Measurements from ENCODE around the gene RAD51B.
"Not testable (repeated sequence)": the region's sequence is repeated elsewhere in the genome, so short reads cannot be mapped to it uniquely, and the experiment has no call there.

The RAD51B gene

DNA sequence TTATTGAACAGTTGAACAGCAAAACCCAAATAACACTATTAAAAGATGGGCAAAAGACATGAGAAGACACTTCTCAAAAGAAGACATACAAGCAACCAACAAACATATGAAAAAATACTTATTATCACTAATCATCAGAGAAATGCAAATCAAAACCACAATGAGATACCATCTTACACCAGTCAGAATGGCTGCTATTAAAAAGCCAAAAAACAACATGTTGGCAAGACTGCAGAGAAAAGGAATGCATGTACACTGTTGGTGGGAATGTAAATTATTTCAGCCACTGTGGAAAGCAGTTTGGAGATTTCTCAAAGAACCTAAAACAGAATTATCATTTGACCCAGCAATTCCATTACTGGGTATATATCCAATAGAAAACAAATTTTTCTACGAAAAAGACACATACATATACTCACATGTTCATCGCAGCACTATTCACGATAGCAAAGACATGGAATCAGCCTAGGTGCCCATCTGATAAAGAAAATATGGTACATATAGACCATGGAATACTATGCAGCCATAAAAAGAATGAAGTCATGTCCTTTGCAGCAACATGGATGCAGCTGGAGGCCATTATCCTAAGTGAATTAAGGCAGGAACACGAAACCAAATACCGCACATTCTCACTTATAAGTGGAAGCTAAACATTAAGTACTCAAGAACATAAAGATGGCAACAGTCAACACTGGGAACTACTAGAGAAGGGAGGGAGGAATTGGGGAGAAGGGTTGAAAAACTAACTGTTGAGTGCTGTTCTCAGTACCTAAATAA is 367.1 kb downstream of the RAD51B start:
- DNase-seq: not testable (repeated sequence)

DNA sequence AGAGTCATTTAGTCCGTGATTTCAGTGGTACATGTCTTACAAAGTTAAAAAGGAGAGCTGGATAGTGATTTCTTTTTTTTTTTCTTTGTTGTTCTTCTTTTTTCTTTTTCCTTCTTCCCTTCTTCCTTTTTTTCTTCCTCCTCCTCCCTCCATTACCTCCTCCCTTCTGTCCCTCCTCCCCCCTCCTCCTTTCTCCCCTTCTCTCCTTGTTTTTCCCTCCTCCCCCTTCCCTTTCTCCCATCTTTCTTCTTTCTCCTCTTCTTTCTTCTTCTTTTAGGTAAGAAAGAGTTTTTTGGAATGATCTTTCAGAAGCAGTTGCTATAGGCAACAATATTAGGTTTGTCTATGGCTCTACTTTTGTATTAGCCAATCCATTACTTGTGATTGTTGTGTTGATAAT is 368.6 kb downstream of the RAD51B start:
- DNase-seq: no peak

DNA sequence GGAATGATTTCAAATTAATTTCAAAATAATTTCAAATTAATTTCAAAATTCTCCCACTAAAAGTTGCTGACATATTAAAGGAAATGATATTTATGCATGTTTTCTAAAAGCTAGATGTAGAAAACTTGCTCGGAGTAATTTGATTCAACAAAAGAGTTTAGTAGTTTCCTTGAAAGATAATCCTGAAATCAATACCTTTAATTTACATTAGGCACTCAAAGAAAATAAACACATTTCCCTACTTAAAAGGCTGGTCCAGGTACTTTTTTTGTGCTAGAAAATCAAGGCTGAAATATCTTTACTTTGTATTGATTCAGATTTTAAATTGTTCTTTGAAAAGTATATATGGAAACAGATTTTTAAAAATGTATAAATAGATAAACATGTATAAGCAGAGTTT is 370.5 kb downstream of the RAD51B start:
- DNase-seq: no peak

DNA sequence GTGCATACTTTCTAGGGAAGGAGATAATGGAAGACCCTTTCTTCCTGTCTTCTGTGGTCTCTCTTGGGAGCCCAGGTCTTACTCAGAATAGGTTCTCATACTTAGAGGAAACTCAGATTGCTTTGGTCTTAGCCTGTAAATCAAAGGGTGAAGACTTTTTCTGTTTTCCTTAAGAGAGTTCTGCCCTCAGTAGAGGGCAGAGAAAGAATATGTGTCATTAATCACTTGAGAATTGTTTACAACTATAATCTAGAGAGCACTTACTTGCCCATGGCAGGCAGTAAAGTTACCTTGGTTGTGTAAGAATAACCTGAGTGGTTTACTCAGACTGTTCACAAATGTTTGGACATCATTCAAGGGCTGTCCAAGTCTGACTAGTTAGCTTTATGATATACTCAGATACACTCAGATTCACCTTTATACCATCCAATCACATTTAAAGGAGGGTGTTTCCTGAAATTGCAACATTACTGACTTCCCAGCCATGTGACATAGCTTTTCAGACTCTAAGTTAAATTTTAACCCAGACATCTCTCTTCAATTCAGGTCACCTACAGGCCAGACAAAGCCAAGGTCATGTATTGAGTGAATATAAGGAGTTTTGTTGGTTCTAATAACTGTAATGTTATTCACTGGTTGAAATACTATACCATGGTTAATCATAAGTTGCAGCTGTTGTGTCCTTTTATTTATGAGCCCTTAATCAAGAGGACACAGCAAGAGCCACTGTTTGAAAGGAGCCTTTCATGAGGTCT is 372.2 kb downstream of the RAD51B start:
- DNase-seq: no peak

DNA sequence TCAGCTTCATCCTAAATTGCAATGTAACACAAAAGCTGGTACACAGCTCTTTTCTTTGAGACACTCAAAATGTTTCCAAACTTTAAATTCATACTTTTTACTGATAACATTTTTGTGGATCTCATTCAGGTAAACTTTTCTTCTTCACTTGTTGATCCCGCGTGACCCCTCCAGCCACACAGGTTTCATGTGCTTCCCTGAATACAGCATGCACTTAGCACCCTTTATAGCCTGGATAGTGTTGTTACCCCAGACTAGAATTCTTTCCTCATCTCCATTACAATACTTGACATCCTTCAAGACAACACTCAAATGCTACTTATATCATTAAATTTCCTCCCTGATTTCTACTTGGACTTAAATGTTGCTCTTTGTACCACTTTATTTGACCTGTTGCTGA is 373.4 kb downstream of the RAD51B start:
- no peak for DNase-seq

DNA sequence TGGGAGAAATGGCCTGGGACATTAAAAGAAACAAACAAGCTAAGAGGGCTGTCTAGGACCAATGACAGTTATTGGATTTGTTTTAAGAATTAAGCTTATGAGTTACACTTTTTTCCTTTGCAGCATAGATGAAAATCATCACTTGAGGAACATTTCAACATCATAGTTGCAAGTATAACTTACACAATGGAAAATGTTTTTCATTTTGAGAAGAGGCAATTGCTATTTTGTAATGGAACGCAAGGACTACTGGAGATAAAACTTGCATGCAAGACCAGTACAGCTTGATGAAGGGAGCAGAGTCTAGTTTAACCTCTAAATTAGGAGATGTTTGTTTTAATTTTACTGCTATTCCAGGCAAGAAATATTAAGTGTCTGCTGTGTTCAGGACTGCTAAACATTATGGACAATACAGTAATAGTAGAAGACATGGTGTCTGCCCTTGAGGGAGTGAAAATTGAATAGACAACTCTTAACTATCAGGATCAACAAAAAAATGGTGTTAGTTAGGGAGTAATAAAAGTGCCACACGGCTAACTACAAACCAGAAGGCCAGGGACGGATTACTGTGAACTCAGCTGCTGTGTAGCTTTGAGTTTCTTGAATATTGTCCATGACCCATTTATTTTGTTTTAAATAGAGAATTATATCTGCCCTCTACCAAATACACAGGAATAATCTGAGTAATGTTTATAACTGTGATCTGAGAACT is 374.5 kb downstream of the RAD51B start:
- DNase-seq: no peak

DNA sequence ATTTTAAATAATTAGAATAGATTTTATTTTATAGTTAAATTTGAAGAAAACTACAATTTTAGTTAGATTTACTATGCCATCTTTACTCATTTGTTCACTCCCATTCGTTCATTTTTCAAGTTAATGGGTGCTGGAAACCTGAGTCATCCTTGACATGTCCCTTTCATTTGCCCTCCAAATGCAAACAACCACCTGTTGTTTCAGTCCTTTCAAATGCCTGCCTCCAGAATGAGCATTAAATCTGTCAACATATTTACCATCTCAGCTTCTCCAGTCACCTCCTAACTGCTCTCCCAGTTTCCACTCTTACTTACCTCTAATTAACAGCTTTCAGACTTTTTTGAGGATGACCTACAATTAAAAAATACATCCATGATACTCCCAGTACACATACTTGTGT is 375.5 kb downstream of the RAD51B start:
- DNase-seq: no peak

DNA sequence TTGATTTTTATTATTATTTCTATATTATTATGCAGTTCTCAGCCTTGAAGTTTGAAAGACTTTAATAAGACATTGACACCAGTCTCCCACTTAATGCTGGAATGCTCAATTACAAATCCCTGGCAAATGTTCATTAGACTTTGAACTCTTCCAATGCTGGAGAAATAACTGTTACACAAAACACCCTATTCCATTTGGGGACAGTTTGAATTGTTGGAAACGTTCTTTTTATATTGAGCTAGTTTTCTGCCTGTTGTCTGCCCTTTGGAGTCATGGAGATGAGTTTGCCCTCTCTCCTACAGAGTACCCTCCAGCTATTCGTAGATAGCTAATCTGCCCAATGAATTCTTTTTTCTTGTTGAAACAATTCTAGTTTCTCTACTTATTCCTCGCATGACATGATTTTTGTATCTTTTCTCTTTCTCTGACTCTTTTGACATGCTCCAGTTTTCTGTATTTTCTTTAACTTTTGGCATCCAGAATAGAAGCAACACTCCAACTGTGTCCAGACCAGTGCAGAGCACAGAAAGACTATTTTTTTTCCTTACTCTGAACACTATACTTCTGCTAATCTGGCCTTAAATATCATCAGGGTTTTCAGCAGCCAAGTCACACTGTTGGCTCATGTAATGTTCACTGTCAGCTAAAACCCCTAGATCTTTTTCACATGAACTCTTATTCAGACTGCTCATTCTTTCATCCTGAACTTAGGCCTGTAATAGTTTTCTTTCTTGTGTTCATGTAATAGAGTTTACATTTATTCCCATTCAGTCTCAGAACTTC is 379.3 kb downstream of the RAD51B start:
- no peak for DNase-seq

DNA sequence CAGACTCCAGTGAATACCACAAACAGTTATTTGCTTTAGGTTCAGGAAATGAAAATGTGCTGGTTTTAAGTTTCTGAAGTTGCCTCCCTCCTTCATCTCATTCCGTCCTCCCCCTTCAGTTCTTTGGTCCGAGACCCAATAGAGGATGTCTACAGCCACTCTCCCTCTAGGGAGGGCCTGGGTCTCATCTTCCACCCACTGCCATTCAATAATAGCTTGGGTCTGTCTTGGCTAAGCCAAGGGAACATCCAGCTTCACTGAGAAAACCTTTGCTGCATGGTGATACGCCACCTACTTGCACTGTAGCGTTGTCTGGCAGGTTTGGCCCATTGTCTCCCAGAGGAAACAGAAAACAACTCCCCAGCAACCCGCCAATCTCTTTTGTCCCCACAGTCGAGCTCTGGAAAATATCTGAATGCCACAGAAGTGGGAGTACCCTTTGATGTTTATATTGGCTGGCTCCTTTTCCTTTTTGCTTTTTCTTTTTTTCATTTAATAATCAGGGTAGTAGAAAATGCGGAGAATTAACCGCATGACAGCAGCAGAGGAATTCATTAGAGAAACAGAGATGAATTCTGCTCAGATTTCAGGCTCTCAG is 380.1 kb downstream of the RAD51B start:
- no peak for DNase-seq

DNA sequence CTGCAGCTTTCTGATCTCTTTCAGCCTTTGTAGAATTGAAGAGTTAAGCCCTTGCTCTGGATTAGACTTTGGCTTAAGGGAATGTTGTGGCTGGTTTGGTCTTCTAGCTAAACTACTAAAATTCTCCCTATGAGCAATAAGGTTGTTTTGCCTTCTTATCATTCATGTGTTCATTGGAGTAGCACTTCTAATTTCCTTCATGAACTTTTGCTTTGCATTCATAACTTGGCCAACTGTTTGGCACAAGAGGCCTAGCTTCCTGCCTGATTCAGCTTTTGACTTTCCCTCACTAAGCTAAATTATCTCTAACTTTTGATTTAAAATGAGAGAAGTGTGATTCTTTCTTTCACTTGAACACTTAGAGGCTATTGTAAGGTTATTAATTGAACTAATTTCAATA is 384.3 kb downstream of the RAD51B start:
- no peak for DNase-seq

DNA sequence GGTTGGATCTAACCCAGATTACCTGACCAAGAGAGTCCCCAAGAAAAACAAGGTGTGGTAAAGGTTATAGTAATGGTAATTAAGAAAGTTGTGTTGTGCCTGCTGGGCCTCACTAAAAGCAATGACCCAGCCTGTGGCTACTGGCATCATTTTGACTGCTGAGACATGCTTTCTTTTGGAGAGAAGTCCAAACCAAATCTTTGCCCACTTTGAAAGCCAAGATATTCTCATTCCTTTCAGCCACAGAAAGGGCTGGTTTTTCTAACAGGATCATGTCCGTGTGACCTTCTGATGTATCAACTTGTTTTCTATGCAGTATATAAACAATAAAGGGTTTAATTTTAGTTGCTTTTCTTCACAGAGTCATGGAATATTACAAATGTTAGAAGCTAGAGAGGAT is 388.6 kb downstream of the RAD51B start:
- no peak for DNase-seq

DNA sequence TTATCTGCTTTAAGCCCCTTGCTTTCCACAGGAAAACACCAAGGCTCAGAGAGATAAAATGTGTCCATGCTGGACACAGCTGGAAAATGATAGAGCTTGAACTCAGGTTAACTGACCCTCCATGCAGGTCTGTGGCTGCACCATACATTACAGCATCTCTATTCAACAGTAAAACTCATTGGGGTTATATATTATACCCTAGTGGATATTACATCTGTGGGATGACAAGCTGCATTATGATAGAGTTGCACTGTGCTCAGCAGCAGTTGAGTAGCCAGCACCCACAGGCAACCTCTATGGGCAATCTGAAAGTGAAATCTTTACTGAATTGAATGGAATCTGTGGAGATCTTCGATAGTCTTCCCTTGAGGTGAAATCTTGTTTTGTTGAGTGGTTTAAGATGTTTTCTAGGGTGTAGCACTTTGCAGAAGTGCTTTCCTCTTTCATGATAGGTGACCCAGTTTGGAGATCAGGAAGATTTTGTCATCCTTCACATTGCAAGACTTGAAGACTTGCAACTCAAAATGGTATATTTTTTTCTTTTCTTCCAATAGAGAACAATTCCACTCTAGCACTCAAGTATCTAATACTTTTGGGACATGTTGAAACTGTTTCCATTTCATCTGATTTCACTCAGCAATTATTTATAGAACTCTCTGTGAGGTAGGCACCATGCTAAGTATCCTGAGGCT is 389.2 kb downstream of the RAD51B start:
- DNase-seq: no peak

DNA sequence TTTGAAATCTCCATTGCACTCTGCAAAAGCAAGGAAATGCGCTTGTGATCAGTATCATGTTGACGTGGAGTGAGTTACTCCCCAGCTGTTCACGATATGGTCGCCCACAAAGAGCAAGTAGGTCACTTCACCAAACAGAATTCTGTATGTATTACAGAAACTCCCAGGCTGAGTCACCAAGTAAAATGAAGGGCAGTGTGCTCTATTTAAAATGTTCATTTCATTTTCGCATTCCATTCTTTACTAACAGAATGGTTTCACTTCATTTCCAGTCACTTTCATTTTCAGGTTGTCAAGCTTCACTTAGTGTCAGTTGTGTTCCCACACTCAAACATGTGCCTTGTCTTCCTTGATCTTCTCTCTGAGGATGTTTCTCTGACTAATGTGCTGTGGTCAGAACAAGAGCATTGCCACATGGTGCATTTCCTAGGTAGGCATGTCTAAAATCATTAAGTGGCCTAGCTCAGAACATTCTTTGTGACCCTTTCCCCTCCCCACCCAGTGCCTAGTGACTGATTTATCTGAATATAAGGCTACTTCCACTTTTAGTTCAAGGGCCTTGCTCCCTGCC is 391.2 kb downstream of the RAD51B start:
- no peak for DNase-seq

DNA sequence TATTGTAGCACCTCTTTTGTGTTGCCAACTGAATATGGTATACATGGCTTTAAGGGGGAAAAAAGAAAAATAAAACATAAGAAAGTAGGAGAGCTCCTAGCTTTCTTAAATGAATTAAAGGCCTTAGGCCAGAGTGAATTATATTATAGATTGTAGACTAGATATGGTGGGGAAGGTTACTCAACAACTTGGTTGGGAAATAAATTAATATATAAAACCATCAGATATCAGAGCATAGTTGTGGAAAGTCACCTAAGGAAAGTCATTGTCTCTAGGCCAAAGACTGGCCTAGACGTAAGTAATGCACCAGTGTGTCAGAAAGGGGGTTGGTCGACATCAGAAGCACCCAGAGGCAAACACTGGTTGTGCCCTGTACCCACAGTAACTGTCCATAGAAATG is 391.8 kb downstream of the RAD51B start:
- no peak for DNase-seq

DNA sequence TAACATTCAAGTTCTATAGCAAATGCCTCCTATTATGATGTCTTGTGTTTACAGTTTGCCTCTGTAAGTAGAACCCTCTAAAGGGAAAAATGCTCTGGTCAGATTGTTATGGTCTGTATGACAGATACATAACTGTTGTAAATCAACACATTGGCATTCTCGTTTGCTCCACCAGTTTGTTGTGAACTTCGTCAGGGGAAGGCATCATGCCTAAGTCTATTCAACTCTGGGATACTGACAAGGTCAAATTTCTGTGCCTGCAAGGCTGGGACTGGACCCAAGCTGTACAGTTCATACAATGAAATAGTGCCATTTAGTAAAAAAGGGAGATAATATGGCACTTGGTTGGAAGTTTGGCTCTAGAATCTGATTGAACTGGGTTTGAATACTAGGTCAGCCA is 392.3 kb downstream of the RAD51B start:
- no peak for DNase-seq

DNA sequence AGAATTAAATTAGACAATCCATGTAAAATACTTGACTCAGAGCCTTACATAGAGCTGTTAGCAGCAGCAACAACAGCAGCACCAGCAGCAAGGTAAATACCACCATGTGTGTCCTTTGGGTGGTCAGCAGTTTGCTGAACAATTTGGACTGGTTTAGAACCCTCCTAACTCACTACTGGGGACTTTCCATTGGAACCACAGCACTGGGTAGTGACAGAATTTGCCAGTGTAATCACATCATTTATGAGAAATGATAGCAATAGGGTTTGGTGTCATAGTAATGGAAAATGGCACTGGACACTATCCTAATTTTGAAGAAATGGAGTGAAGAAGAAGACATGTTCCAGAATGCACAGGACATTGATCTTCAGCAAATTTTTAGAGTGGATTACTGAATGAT is 392.8 kb downstream of the RAD51B start:
- DNase-seq: no peak

DNA sequence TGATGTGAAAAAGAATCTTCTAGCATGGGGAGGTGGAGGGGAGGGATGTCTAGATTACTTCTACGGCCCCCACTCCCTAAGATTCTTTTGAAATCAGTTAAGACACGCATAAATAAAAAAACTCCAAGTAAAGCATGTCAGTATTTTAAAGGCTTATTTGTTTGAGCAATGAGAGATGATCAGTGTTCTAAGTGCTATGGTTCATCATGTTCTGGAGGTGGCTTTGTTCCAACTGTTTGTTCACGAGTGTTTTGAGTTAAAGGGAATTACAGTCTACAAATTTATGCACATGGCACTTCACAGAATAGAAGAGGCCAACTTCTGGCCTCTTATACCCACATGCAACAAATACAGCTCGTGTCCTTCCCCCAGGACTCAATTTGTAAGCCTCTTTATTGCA is 394.9 kb downstream of the RAD51B start:
- no peak for DNase-seq

DNA sequence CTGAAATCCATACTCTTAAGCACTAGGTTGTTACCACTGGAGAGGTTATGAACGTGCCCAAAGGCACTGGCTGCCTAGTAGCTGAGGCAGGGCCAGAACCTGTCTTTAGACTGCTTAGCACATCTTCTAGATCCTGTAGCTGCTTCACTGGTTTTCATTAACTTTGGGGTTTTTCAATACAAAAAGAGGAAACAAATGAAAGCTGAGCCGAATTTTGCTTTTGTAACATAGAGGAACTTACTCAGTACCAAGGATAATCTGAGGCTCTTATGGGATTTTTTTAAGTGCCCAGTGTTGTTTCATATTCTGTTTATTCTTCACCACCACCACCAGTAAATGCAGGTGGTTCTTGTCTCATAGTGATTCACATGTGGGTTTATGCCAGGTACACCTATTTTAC is 396.1 kb downstream of the RAD51B start:
- no peak for DNase-seq

DNA sequence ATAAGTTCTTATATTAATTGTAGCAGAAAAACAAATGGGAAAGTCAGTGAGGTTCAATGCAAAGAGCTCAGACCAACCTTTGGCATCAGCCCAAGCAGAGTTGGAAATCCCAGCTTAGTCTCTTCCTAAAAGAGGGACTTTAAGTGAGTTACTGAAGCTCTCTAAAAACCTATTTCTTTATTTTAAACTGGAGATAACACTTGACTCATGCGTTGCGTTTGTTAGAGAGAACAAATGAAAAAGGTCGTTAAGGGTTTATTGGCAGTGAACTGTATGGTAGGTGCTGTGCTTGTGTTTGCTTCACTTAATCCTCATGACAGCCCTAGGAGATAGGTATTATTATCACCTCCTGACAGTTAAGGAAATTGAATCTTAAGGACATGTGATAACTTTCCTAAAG is 396.5 kb downstream of the RAD51B start:
- DNase-seq: no peak

DNA sequence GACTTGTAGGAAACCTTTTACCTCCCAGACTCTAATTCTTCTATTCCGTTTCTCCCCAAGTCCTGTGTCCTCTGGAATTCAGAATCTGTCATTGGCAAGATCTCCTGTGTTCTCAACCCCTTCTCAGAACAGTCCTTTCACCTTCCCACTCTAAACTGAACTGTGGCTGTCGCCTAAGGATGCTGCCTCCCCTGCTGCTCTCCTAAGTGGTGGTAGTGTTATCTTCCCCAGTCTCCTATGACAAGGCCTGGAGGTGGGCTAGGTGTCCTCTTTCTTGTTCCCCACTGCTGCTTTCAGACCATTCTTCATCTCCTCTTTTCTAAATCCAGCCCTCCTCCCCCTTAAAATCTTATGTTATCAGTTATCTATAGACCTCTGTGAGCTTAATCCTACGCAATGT is 397.4 kb downstream of the RAD51B start:
- DNase-seq: no peak

DNA sequence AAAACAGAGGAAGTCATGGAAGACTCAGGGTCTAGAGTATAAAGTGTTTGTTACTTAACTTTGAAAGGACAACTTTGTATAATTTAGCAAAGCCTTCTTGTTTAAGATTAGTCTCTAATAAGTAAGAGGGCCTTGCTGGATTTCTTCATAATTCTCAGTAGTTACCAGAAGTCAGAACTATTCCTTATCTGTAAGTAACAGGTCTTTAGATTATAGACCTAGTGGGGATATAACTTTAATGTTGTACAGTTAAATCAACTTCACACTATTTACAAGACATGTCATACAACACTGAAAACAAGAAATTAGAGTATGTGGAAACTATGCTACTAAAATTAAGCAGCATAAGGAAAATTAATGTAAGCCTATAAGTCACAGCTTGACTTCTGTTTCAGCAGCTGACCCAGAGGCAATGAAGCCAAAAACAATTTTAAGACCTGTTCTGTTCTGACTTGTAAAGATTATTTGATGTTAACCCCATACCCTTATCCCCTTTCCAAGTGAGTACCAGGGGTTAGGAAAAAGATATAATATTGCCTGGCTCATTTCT is 398.3 kb downstream of the RAD51B start:
- DNase-seq: no peak
